Gastroesophageal sphincter (tissue), 3 donors: ENCODE results near the gene ATG4C.

Source experiments
- EP300 ChIP-seq: sonication (generic); formaldehyde crosslinking; IDR thresholded peaks from one replicate; pipeline ENCODE4 v1.6.1; 2017; ENCODE audit warnings: antibody characterized with exemption, mild to moderate bottlenecking
- POLR2A ChIP-seq, 2 donors: fragments of 450-650 bp; IDR thresholded peaks; one replicate each; pipeline ENCODE4 v1.6.1; 2017; ENCODE audit warnings: antibody characterized with exemption in 2 of 2, mild to moderate bottlenecking in 2 of 2, moderate library complexity in 1 of 2
- POLR2AphosphoS5 ChIP-seq: sonication (generic); formaldehyde crosslinking; IDR thresholded peaks from one replicate; pipeline ENCODE4 v1.6.1; 2017; ENCODE audit warnings: antibody characterized with exemption
- TF ChIP-seq, protein P1 (sequence below), 4 experiments: fragments of 200-600 bp in 2 of 4; fragments of 450-650 bp in 2 of 4; sonication (generic) in 1 of 4; IDR thresholded peaks; one replicate each; pipeline ENCODE4 v1.5.1; 2017 to 2019; ENCODE audit warnings: antibody characterized with exemption in 4 of 4, mild to moderate bottlenecking in 2 of 4, moderate library complexity in 2 of 4

DNA sequence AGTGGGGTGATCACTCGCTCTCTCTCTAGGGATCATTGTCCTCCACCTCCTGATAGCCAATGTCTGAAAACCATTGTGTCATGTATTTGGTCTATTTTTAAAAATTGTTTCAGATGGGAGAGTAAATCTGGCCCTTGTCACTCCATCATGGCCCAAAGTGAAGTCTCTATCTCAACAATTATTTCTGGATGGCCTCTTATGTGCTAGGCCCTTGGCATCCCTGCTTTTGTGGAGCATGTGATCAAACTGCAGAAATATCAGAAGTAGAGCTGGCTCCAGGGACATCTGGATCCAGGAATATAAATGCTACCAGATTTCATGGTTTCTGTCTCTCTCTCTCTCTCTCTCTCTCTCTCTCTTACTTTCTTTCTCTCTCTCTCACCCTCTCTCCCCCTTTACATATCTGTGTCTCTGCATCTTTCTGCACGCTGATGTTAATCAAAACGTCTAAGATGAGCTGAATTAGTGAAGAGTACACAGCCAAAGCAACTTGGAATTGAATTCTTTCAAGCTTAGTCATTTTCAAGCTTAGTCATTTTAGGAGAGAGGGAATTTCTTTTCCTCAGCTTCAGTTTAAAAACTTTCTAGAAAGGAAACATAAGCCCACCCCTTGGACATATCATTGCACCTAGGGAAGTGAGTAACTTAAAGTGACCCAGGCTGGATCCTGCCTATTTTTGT lies 48.3 kb upstream of the ATG4C start:
- TF ChIP-seq, protein P1, sequence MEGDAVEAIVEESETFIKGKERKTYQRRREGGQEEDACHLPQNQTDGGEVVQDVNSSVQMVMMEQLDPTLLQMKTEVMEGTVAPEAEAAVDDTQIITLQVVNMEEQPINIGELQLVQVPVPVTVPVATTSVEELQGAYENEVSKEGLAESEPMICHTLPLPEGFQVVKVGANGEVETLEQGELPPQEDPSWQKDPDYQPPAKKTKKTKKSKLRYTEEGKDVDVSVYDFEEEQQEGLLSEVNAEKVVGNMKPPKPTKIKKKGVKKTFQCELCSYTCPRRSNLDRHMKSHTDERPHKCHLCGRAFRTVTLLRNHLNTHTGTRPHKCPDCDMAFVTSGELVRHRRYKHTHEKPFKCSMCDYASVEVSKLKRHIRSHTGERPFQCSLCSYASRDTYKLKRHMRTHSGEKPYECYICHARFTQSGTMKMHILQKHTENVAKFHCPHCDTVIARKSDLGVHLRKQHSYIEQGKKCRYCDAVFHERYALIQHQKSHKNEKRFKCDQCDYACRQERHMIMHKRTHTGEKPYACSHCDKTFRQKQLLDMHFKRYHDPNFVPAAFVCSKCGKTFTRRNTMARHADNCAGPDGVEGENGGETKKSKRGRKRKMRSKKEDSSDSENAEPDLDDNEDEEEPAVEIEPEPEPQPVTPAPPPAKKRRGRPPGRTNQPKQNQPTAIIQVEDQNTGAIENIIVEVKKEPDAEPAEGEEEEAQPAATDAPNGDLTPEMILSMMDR (IDR thresholded peaks at IDR 0.05) = no peak
- TF ChIP-seq POLR2A (IDR thresholded peaks at IDR 0.05) = no peak
- no peak for TF ChIP-seq POLR2AphosphoS5
- no peak for TF ChIP-seq EP300
